Measurements from ENCODE around the gene PTGIS.
A peak's percentile ranks its signal among the peaks of the same experiment; 100 is the strongest.

Gene PTGIS

DNA sequence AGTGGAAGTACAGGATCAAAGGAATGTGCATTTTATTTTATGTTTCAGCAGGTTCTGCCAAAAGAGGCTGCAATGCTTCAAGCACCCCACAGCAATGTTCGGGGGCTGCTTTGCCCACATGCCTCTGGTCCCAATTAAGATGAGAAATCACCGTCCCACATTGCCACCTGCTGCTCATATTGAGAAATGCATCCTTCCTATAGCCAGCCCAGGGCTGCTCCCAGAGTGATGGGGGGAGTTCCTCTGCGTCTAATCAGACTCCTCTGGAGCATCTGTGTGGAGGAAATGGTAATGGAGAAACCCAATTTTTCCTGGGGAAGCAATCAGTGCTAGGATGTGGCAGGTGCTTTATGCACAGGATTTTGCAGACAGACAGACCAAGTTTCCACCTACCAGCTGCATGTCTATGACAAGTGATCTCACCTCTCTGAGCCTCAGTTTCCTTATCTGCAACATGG is 33.7 kb downstream of the PTGIS start:
- no peak overlapping the region for H2BK5ac ChIP-seq (ENCODE audit: low read depth, low read length, poor library complexity, severe bottlenecking)
- no peak overlapping the region for H4K91ac ChIP-seq (ENCODE audit: low read length)
- no peak overlapping the region for H3K23ac ChIP-seq (ENCODE audit: low read length in 2 of 2)
- WGBS = 4% methylated on average over 2 of the region's 3 CpGs
- H4K8ac ChIP-seq (ENCODE audit: low read length) = no peak overlapping the region
- no peak overlapping the region for H3K4me3 ChIP-seq (ENCODE audit: insufficient read depth in 1 of 2, low read depth in 1 of 2, low read length in 2 of 2)
- H3K4ac ChIP-seq (ENCODE audit: low read depth in 1 of 2, low read length in 2 of 2) = no peak overlapping the region
- H3K4me2 ChIP-seq (ENCODE audit: low read length, poor library complexity, severe bottlenecking) = no peak overlapping the region
- no peak overlapping the region for H3K18ac ChIP-seq (ENCODE audit: low read depth in 1 of 2, low read length in 2 of 2)
- H2AFZ ChIP-seq (ENCODE audit: low read depth, low read length) = no peak overlapping the region
- no peak overlapping the region for H3K27ac ChIP-seq (ENCODE audit: low read length, poor library complexity, severe bottlenecking)
- H3K79me1 ChIP-seq (replicated peaks; ENCODE audit: low read length, poor library complexity, severe bottlenecking) = no peaks in the 10 kb centered on the region
- H2BK15ac ChIP-seq (ENCODE audit: low read depth, poor library complexity, severe bottlenecking) = no peak overlapping the region
- peaks cover 17 to 98% of the 10 kb centered on the region in 2 experiments for H3K36me3 ChIP-seq (ENCODE audit: control insufficient read depth in 1 of 2, insufficient read depth in 2 of 2, low read depth in 1 of 2, low read length in 2 of 2)
- no peak overlapping the region for H3K9ac ChIP-seq (ENCODE audit: low read length)
- no peak overlapping the region for H3K14ac ChIP-seq (ENCODE audit: low read length in 2 of 2)
- H2BK12ac ChIP-seq (ENCODE audit: low read length in 2 of 2) = no peak overlapping the region
- peak; percentile 60 for DNase-seq
- H3K27me3 ChIP-seq (ENCODE audit: control insufficient read depth in 1 of 2, insufficient read depth in 1 of 2, low read length in 2 of 2) = no peaks in the 10 kb centered on the region
- H2AK5ac ChIP-seq (ENCODE audit: low read length, severe bottlenecking) = no peak overlapping the region
- H2BK120ac ChIP-seq (ENCODE audit: low read depth, low read length) = no peak overlapping the region
- H3K4me1 ChIP-seq (ENCODE audit: control insufficient read depth, insufficient read depth, low read depth, low read length) = no peaks in the 10 kb centered on the region
- peaks cover 2% of the 10 kb centered on the region for H3K9me3 ChIP-seq (ENCODE audit: control insufficient read depth, low read length)

DNA sequence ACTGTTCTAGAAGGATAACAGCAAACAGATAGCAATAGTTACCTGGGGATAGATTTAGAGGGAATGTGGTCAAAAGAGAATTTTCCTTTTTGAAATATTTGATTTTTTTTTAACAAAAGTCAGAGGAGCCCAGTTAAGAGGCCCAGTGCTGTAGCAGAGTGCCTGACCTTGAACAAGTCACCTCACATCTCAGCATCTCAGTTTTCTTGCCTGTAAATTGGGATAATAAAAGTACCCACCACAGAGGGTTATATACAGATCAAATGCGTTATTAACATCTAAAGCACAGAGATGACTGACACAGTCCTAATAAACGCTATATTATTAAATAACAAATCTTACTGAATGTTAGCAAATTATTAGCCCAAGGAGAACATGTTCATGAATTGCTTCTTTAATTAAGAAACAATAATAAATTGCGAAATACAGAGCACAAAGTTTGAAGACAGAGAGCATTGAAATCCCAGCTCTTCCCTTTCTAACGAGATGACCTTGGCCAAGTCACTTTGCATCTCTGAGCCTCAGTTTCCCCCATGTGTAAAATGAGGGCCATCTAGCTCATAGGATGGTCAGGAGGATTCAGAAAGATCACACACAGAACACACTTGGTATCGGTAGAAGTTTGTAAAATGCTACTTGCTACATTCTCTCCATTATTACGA is 35.5 kb downstream of the PTGIS start:
- H3K27ac ChIP-seq (ENCODE audit: low read length, poor library complexity, severe bottlenecking) = no peak overlapping the region
- no peak overlapping the region for H2BK5ac ChIP-seq (ENCODE audit: low read depth, low read length, poor library complexity, severe bottlenecking)
- DNase-seq = no peak
- no peak overlapping the region for H3K9ac ChIP-seq (ENCODE audit: low read length)
- no peak overlapping the region for H2BK15ac ChIP-seq (ENCODE audit: low read depth, poor library complexity, severe bottlenecking)
- H3K4me2 ChIP-seq (ENCODE audit: low read length, poor library complexity, severe bottlenecking) = no peak overlapping the region
- no peaks in the 10 kb centered on the region for H3K79me1 ChIP-seq (replicated peaks; ENCODE audit: low read length, poor library complexity, severe bottlenecking)
- H3K9me3 ChIP-seq (ENCODE audit: control insufficient read depth, low read length) = no peaks in the 10 kb centered on the region
- H2BK120ac ChIP-seq (ENCODE audit: low read depth, low read length) = no peak overlapping the region
- H3K23ac ChIP-seq (ENCODE audit: low read length in 2 of 2) = no peak overlapping the region
- WGBS = 89% methylated on average over 3 of the region's 6 CpGs
- no peak overlapping the region for H3K18ac ChIP-seq (ENCODE audit: low read depth in 1 of 2, low read length in 2 of 2)
- no peak overlapping the region for H2AFZ ChIP-seq (ENCODE audit: low read depth, low read length)
- H4K8ac ChIP-seq (ENCODE audit: low read length) = no peak overlapping the region
- H2AK5ac ChIP-seq (ENCODE audit: low read length, severe bottlenecking) = no peak overlapping the region
- no peaks in the 10 kb centered on the region for H3K4me1 ChIP-seq (ENCODE audit: control insufficient read depth, insufficient read depth, low read depth, low read length)
- H2BK12ac ChIP-seq (ENCODE audit: low read length in 2 of 2) = no peak overlapping the region
- H3K4ac ChIP-seq (ENCODE audit: low read depth in 1 of 2, low read length in 2 of 2) = no peak overlapping the region
- no peak overlapping the region for H3K4me3 ChIP-seq (ENCODE audit: insufficient read depth in 1 of 2, low read depth in 1 of 2, low read length in 2 of 2)
- peaks cover 11 to 98% of the 10 kb centered on the region in 2 experiments for H3K36me3 ChIP-seq (ENCODE audit: control insufficient read depth in 1 of 2, insufficient read depth in 2 of 2, low read depth in 1 of 2, low read length in 2 of 2)
- no peak overlapping the region for H3K14ac ChIP-seq (ENCODE audit: low read length in 2 of 2)
- no peaks in the 10 kb centered on the region for H3K27me3 ChIP-seq (ENCODE audit: control insufficient read depth in 1 of 2, insufficient read depth in 1 of 2, low read length in 2 of 2)
- no peak overlapping the region for H4K91ac ChIP-seq (ENCODE audit: low read length)

DNA sequence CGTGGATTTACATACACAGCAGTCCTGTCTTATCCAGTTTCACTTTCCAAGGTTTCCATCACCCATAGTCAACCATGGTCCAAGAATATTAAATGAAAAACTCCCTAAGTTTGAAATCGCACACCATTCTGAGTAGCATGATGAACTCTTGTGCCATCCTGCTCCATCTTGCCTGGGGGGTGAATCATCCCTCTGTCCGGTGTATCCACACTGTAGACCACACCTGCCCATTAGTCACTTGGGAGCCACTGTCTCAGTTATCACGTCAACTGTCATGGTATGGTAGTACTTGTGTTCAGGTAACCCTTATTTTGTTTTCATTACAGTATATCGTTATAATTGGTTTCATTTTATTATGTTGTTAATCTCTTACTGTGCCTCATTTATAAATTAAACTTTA is 38.5 kb downstream of the PTGIS start:
- no peak overlapping the region for H2BK12ac ChIP-seq (ENCODE audit: low read length in 2 of 2)
- no peak overlapping the region for H3K14ac ChIP-seq (ENCODE audit: low read length in 2 of 2)
- no peak overlapping the region for H2AFZ ChIP-seq (ENCODE audit: low read depth, low read length)
- H3K4me1 ChIP-seq (ENCODE audit: control insufficient read depth, insufficient read depth, low read depth, low read length) = no peaks in the 10 kb centered on the region
- H2BK5ac ChIP-seq (ENCODE audit: low read depth, low read length, poor library complexity, severe bottlenecking) = no peak overlapping the region
- H4K91ac ChIP-seq (ENCODE audit: low read length) = no peak overlapping the region
- DNase-seq = no peak
- no peak overlapping the region for H4K8ac ChIP-seq (ENCODE audit: low read length)
- H2AK5ac ChIP-seq (ENCODE audit: low read length, severe bottlenecking) = no peak overlapping the region
- H3K79me1 ChIP-seq (replicated peaks; ENCODE audit: low read length, poor library complexity, severe bottlenecking) = peaks cover 3% of the 10 kb centered on the region
- H3K4me2 ChIP-seq (ENCODE audit: low read length, poor library complexity, severe bottlenecking) = no peak overlapping the region
- no peaks in the 10 kb centered on the region for H3K9me3 ChIP-seq (ENCODE audit: control insufficient read depth, low read length)
- no peak overlapping the region for H2BK15ac ChIP-seq (ENCODE audit: low read depth, poor library complexity, severe bottlenecking)
- 75% methylated on average over 4 of the region's 5 CpGs for WGBS
- H3K9ac ChIP-seq (ENCODE audit: low read length) = no peak overlapping the region
- no peak overlapping the region for H3K4ac ChIP-seq (ENCODE audit: low read depth in 1 of 2, low read length in 2 of 2)
- no peak overlapping the region for H3K4me3 ChIP-seq (ENCODE audit: insufficient read depth in 1 of 2, low read depth in 1 of 2, low read length in 2 of 2)
- H3K23ac ChIP-seq (ENCODE audit: low read length in 2 of 2) = no peak overlapping the region
- no peak overlapping the region for H3K18ac ChIP-seq (ENCODE audit: low read depth in 1 of 2, low read length in 2 of 2)
- peaks cover 9 to 98% of the 10 kb centered on the region in 2 experiments for H3K36me3 ChIP-seq (ENCODE audit: control insufficient read depth in 1 of 2, insufficient read depth in 2 of 2, low read depth in 1 of 2, low read length in 2 of 2)
- H3K27ac ChIP-seq (ENCODE audit: low read length, poor library complexity, severe bottlenecking) = no peak overlapping the region
- H2BK120ac ChIP-seq (ENCODE audit: low read depth, low read length) = no peak overlapping the region
- no peaks in the 10 kb centered on the region for H3K27me3 ChIP-seq (ENCODE audit: control insufficient read depth in 1 of 2, insufficient read depth in 1 of 2, low read length in 2 of 2)

DNA sequence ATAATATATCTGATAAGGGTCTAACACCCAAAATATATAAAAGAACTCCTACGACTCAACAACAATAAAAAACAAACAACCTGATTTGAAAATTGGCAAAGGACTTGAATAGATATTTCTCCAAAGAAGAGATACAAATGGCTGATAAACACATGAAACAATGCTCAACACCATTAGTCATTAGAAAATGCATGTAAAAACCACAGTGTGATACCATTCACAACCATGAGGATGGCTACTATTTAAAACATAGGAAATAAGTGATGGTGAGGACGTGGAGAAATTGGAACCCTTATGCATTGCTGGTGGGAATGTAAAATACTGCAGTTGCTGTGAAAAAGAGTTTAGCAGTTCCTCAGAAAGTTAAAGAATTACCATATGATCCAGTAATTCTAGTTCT is 41.4 kb downstream of the PTGIS start:
- Histone ChIP-seq H3K23ac (ENCODE audit: low read length in 2 of 2) (no peak overlapping the region), H2BK120ac (ENCODE audit: low read depth, low read length) (no peak overlapping the region)

More for the DNA sequence above, 41.4 kb downstream of the PTGIS start:
- Histone ChIP-seq H3K18ac (ENCODE audit: low read depth in 1 of 2, low read length in 2 of 2) (no peak overlapping the region), H2BK5ac (ENCODE audit: low read depth, low read length, poor library complexity, severe bottlenecking) (no peak overlapping the region), H3K36me3 (ENCODE audit: control insufficient read depth in 1 of 2, insufficient read depth in 2 of 2, low read depth in 1 of 2, low read length in 2 of 2) (peaks cover 12 to 98% of the 10 kb centered on the region in 2 experiments), H2BK15ac (ENCODE audit: low read depth, poor library complexity, severe bottlenecking) (no peak overlapping the region), H3K4me1 (ENCODE audit: control insufficient read depth, insufficient read depth, low read depth, low read length) (no peaks in the 10 kb centered on the region), H3K9ac (ENCODE audit: low read length) (no peak overlapping the region), H3K4ac (ENCODE audit: low read depth in 1 of 2, low read length in 2 of 2) (no peak overlapping the region), H2AK5ac (ENCODE audit: low read length, severe bottlenecking) (no peak overlapping the region), H3K79me1 (replicated peaks; ENCODE audit: low read length, poor library complexity, severe bottlenecking) (peaks cover 3% of the 10 kb centered on the region), H2BK12ac (ENCODE audit: low read length in 2 of 2) (no peak overlapping the region), H2AFZ (ENCODE audit: low read depth, low read length) (no peak overlapping the region), H3K27me3 (ENCODE audit: control insufficient read depth in 1 of 2, insufficient read depth in 1 of 2, low read length in 2 of 2) (no peaks in the 10 kb centered on the region), H3K14ac (ENCODE audit: low read length in 2 of 2) (no peak overlapping the region), H3K27ac (ENCODE audit: low read length, poor library complexity, severe bottlenecking) (no peak overlapping the region), H4K8ac (ENCODE audit: low read length) (no peak overlapping the region), H4K91ac (ENCODE audit: low read length) (no peak overlapping the region), H3K4me2 (ENCODE audit: low read length, poor library complexity, severe bottlenecking) (no peak overlapping the region), H3K9me3 (ENCODE audit: control insufficient read depth, low read length) (no peaks in the 10 kb centered on the region), H3K4me3 (ENCODE audit: insufficient read depth in 1 of 2, low read depth in 1 of 2, low read length in 2 of 2) (no peak overlapping the region)
- DNase-seq = no peak
- WGBS = 43% methylated on average over 1 of the region's 2 CpGs

Data from mesenchymal stem cell (in vitro differentiated cells and primary cell).